Esophagus squamous epithelium (tissue), 4 donors: ENCODE measurements around the gene EFHC2.

Source experiments
- POLR2A ChIP-seq, 4 donors: fragments of 450-650 bp; IDR thresholded peaks; one replicate each; pipeline ENCODE4 v1.6.1; 2017; ENCODE audit warnings: antibody characterized with exemption in 4 of 4, mild to moderate bottlenecking in 4 of 4, moderate library complexity in 3 of 4
- TF ChIP-seq, protein P1 (sequence below), 6 experiments: fragments of 450-650 bp in 4 of 6; fragments of 200-600 bp in 2 of 6; sonication (generic) in 2 of 6; IDR thresholded peaks; one replicate each; pipeline ENCODE4 v1.5.1; 2016 to 2019; ENCODE audit warnings: antibody characterized with exemption in 6 of 6, mild to moderate bottlenecking in 4 of 6, moderate library complexity in 4 of 6

DNA sequence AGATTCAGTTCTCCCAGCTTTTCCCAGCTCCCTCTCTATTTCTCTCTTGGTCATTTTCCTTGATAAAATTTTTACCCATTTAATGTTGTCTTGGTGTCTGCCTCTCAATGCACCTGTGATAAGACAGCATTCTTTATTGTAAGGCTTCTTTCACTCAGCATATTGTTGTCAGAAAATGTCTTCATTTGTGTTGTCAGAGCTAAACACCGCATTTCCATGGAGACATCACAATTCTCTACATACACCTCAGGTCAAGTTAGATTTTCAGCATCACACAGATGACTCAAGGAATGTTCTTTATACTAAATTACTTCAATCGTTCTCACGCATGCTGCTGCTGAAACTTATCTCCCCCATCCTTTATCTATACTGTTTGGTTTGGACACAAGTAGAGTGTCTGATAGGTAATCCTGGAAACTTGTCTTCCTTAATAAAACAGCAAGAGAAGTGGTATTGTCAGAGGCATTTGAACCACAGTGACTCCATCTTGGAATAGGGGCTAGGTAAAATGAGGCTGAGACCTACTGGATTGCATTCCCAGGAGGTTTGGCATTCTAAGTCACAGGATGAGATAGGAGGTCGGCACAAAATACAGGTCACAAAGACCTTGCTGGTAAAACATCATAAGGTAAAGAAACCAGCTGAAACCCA is 41.3 kb upstream of the EFHC2 start:
- no peak for TF ChIP-seq POLR2A (IDR thresholded peaks at IDR 0.05)
- TF ChIP-seq, protein P1, sequence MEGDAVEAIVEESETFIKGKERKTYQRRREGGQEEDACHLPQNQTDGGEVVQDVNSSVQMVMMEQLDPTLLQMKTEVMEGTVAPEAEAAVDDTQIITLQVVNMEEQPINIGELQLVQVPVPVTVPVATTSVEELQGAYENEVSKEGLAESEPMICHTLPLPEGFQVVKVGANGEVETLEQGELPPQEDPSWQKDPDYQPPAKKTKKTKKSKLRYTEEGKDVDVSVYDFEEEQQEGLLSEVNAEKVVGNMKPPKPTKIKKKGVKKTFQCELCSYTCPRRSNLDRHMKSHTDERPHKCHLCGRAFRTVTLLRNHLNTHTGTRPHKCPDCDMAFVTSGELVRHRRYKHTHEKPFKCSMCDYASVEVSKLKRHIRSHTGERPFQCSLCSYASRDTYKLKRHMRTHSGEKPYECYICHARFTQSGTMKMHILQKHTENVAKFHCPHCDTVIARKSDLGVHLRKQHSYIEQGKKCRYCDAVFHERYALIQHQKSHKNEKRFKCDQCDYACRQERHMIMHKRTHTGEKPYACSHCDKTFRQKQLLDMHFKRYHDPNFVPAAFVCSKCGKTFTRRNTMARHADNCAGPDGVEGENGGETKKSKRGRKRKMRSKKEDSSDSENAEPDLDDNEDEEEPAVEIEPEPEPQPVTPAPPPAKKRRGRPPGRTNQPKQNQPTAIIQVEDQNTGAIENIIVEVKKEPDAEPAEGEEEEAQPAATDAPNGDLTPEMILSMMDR (IDR thresholded peaks at IDR 0.05) = no peak
